COLO668 (cell line): ENCODE results near the gene MAML3.
A peak's percentile ranks its signal among the peaks of the same experiment; 100 is the strongest.

ENCODE experiments used
- DNase-seq: peaks from one replicate; lab custom pipeline; 2025; ENCODE audit not compliant: unreplicated experiment; lab: John Stamatoyannopoulos, UW

Gene MAML3

DNA sequence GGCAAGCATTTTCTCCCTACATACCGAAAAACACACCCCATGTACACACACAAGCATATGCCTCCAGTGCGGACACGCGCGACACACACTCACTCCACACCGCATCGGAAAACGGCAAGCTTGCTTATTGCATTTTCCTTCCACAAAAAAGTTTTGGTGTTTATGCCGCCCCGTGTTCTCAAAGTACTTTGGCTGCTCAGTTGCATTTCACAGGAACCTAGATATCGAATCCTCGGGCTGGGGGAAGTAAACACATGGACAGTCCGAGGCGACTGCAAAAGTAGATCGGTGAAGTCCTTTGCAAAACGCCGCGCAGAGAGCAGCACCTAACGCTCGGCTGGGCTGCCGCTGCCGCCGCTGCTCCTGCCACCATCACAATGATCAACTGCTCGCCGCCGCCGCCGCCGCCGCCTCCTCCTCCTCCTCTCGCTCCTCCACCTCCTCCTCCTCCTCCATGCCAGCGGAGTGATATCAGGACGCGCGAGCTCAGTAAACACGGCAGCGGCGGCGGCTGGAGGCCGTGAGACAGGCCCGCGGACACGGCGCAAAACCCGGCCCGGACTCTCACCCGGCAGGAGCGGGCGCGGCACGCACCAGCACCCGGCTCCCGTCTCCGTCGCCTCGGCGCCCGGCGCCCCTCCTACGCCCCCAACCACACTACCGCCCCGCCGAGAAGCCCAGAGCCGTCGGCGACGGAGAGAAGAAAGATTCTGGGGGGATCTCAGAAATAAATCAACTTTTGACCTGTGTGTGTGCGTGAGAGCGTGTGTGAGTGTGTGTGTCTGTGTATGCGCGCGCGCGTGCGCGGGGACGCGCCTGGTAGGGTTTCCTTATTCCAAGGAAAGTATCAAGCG lies at the start of gene MAML3:
TSS of gene MAML3 (minus strand) at position 467 of the 854 bp plus-strand sequence. CDS start 857 bp downstream, outside the sequence.
- DNase-seq = peak; percentile 98

DNA sequence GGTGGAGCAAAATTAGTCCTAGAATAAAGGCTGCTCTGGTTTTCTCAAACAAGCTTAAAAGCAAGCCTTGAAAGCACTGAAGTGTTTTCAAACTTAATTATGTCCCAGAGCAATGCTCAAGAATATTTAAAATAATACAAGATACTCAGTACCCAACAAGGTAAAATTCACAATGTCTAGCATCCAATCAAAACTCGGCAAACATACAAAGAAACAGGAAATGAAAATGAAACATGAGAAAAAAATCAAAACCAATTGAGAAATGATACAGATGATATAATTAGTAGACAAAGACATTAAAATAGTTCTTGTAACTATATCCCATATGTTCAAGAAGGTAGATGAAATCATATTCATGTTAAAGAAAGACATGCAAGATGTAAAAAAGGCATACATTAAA lies 45.0 kb upstream of the MAML3 start:
- DNase-seq = no peak

DNA sequence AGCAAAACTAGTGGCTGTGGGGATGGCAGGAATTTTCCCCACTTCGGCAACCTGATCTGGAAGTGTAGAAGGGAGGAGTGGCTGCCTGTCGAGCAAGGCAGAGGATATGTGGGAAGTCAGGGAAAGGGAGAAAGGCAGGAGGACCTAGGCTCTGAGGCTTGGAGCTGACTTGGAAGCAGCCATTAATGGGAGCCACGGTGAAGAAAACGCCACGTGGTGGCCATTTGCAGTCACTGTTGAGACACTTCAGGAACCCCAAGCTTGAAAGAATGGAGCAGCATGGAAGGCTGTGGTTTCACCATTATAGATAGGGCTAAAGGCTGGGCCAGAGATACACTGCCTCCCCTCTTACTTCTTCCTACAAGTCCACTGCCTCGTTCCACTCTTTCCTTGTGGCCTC lies 41.8 kb upstream of the MAML3 start:
- no peak for DNase-seq

DNA sequence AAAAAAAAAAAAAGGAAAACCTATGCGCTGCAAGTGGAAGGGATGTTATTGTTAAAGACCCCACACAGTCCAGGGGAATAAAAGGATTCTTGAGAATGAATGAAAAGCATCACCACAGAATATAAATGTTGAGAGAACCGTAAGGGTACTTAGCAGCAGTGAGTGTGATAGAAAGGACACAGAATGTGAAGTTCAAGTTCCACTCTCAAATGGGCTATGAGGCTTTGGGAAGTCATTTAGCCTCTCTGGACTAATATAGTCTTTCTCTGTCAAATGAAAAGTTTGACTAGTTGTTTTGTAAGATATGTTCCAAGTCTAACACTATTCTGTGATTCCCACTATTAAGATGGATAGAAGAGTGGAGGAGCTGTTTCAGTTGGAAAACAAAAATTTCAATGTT lies 35.8 kb upstream of the MAML3 start:
- DNase-seq = no peak

DNA sequence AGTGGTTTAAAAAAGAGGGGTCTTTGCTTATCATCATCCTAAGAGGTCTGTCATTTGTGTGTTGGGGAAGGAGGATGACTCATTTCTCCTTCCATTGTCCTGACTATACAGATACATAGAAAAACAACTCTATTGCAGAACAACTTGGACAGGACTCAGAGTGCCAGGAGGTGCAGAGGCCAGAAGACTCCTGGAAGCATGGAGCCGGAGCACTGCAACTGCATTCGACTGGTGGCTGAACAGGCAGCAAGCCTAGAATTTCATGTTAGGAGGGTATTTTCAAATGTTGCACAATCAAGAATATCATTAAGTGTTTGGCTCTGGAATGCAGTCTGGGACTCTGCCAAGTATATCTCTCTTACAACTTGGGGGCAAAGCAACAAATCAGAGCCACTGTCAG lies 35.0 kb upstream of the MAML3 start:
- no peak for DNase-seq

DNA sequence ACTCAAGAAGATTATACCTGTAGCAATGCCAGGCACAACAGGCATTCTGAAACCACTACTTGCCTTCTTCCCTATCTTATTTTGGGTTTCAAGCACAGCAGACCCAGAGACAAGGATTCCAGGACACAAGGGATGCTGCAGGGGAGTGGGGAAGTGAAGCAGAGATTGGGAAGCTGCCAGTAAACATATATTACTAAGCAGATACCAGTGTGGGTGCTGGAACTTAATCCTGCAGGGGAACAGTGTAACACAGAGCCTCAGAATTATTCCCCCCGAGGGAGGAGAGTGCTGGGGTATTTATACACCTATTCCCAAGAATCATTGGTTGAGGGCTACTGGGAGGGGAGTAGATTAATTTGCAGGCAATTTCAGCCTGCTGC lies 33.3 kb upstream of the MAML3 start:
- DNase-seq = no peak

DNA sequence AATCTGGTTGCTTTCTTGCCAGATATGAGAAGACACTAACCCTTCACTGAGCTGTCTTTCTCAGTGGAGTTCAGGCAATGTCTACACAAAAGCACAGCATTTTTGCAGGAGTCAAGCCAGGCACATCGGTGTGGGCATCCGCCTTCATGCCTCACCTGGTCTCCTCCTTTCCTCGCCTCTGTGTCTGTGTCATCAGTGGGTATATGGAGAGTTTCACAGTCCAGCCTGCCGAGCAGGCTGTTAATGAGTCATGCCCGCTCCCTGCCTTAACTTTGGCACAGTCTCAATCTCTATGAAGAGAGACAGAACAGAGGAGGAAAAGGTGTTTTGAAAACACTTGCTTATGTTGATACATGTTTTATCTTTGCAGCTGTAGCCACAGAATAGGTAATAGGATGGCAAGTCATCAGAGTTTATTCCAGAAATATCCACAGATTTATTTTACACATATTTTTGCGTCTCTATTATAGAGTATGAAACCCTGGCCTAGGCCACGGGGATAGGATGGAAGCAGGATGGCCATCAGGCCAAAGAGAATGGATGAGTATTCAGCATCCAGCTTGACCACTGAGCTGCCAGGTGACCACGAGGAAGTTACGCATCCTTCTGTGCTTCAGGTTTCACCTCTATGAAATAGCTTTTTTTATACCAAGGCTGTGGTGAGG lies 32.8 kb upstream of the MAML3 start:
- DNase-seq = no peak

DNA sequence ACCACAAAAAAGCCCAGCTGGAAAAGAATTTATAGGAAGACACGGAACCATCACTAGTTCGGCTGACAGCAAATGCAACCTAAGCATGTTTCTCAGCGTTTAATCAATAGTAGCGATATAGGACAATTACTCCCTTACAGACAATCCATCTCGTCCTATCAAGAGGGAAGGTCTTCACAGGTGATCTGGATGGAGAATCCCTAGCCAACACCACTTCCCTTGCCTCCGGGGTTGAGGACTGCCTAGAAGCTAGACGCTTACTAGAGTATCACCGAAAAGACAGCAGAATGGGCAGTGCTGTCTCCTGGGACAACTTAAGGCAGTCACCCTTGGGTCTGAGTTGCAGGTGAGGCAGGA lies 32.1 kb upstream of the MAML3 start:
- no peak for DNase-seq

DNA sequence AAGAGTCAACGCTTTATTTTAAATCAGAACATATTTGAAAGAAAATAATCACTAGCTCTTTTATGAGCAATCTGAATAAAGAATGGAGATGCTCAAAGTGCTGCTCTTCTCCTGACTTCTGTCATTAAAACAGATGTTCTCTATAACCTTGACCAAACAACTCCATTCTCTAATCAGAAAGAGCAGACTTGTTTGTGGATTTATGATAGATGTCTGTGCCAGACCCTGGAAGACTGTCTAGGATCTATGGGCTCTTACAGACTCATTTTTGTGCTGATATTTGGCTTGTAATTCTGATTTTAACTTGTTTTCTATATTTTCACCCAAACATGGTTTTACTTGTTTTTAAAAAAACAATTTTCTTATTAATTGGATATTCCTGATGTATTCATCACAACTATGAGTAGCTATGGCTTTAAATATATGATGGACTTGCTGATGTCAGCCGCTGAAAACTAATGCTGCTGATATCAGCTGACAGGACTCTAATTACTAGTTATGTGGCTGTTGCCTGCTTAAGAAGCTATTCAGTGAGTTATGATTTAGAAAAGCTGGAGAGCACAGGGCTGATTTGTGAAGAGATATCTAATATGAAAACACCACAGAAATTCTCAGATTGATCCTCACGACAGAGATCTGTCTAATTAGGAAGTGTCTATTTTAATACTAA lies 31.6 kb upstream of the MAML3 start:
- DNase-seq = no peak

DNA sequence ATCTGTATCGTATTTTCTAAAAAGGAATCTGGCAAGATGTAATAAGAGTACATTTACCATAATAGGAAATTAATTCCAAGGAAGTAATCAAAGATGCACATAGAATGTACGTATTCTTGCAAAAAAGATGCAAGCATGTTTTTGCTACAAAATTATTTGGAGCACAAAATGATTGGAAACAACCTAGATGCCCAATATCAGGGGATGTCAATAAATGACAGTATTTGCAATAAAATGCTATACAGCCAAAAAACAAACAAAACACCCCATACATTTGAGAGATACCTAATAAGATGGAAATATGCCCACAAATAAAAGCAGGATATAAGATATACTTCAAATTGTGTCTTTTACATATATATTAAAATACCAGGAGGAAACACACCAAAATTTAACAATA lies 29.3 kb upstream of the MAML3 start:
- no peak for DNase-seq

DNA sequence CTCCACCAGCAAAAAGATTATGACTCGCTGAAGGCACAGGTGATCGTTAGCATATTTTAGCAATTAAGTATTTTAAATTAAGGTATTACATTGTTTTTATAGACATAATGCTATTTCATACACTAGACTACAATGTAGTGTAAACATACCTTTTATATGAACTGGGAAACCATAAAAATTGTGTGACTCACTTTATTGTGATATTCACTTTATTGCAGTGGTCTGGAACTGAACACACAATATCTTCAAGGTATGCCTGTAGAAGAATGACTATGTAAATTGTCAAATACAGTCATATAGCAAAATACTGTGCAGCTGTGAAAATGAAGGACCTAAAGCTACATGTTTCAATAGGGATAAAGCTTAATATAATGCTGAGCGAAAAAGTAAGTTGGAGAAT lies 26.6 kb upstream of the MAML3 start:
- DNase-seq = no peak

DNA sequence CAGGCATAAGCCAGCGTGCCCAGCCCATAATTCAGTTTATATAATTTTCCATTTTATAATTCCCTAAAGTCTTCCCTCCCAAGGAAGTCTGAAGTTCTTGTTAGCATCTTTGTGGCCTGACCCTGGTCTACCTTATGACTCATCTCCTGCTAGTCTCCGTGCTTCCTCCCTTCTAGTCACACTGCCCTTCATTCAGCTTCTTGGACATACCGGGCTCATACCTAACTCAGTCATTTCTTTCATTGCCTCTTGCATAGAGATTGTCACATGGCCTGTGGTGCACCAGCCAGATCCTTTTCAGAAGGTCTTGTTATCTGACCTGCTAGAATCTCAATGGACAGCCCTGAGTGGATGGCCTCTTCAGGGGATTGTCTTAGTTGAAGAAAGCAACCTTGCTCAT lies 22.8 kb upstream of the MAML3 start:
- DNase-seq = no peak

DNA sequence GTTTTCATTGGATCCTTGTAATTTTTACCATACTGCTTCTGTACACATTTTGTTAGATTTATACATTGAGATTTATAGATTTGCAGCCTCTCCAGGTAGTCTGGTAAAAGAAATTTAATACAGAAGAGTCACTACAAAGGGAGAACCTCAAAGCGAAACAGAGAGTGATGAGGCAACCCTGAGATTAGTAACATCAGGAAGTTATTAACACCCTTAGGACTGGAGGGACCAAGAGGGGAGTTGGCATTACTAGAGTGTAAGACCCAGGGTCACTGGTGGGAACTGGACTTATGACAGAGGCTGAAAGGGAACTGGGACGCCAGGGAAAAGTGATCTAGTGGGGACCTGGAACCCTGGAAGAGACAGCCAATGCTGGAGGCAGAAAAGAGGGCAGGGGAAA lies 20.6 kb upstream of the MAML3 start:
- no peak for DNase-seq

DNA sequence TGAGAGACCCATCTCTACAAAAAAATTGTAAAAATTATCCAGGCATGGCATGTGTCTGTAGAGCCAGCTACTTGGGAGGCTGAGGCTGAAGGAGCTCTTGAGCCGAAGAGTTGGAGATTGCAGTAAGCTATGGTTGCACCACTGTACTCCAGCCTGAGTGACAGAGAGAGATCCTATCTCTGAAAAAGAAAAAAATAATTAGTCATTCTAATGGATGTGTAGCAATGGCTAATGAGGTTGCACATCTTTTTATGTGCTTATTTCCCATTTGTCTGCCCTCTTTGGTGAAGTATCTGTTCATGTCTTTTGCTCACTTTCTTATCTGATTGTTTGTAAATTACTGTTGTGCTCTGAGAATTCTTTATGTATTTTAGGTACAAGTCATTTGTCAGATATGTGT lies 19.0 kb upstream of the MAML3 start:
- no peak for DNase-seq

DNA sequence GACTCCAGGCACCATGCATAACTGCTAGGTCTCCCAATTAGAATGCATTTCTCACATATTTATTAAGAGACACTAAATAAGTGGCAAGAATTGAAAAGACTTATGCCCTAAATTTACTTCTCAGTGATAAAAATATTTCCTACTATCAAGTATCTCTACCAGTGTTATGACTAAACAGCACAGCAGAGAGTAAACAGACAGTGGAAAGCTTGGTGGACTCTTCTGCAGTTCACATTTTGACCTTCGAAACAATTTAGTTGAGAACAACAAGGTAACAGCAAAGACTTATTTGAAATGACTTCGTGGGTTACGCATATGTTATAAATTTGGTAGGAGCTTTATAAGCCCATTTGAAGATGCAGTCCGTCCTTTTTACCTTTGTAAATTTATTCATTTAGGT lies 16.3 kb upstream of the MAML3 start:
- no peak for DNase-seq

DNA sequence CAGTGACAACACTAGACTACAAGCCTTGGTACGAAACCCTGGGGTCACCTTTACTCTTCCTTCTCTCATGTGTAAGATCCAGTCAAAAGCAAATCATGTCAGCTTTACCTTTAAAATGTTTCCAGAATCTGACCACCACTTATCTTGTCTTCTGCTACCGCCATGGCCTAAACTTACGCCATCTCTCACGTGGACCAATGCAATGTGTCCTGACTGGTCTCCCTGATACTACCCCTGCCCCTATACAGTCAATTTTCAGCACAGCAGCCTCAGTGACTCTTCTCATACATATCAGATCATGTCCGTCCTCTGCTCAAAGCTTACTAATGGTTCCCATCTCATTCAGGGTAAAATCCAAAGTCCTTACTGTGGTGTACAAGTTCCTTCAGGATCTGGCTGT lies 15.0 kb upstream of the MAML3 start:
- no peak for DNase-seq

DNA sequence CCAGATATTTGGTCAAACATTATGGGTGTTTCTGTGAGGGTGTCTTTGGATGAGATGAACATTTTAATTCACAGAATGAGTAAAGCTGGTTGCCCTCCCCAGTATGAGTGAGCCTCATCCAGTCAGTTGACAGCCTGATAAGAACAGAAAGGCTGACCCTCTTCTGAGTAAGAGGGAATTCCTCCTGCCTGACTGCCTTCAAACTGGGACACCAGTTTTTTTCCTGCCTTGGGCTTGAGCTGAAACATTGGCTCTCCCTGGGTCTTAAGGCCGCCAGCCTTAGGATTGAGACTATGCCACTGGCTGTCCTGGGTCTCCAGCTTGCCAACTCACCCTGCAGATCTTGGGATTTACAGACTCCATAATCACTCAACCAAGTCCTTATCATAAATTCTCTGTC lies 14.5 kb upstream of the MAML3 start:
- DNase-seq = no peak

DNA sequence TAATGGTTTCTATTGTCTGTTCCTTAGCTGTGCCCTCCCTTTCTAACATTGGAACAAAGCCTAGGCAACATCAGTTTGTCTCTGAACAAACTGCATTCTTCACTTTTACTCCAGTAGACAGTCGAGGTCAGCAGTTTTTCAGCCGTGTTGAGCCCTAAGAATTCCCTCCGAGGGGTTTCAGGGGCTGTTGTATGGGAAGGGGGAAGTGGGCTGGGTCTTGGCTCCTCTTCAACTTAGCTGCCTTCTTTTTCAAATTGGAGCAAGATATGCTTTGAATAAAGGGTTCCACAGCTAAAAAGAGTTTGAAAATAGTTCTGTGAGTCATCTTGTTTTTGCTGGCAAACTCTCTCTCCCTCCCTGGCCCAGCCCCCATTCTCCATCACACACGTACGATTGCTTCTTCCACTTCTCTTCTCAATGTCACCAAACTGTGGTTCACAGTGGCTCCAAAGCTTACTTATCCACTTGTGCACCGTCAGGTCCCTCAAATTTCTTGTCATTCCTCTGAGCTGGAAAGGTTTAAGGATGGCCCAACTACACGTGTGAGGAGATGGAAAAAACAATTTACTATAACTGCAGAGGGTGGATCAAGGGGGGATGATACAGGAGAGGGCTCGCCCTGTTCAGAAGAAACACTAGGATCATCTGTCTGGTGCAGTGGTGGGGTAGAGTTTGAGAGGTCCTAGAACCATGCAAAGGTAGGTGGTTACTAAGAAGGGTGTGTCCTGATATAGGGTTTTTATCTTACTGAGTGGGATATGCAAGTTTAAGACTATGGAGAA lies 9.2 kb upstream of the MAML3 start:
- no peak for DNase-seq

DNA sequence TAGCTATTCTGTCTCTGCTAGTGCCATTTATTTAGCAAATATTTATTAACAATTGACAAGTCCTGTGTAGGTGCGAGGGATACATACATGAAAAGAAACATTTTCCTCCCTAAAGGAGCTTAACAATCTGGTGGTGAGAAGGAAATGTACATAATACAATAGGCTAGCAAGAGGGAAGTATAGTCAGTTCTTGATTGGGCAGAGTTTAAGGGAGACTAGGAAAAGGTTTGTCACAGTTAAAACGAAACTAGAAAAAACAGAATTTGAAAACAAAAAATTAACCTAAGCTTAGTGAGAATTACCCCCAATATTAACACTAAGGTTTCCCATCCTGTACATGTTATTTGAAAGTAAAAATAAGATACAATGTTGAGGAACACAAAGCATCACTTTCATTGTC lies 8.6 kb upstream of the MAML3 start:
- no peak for DNase-seq

DNA sequence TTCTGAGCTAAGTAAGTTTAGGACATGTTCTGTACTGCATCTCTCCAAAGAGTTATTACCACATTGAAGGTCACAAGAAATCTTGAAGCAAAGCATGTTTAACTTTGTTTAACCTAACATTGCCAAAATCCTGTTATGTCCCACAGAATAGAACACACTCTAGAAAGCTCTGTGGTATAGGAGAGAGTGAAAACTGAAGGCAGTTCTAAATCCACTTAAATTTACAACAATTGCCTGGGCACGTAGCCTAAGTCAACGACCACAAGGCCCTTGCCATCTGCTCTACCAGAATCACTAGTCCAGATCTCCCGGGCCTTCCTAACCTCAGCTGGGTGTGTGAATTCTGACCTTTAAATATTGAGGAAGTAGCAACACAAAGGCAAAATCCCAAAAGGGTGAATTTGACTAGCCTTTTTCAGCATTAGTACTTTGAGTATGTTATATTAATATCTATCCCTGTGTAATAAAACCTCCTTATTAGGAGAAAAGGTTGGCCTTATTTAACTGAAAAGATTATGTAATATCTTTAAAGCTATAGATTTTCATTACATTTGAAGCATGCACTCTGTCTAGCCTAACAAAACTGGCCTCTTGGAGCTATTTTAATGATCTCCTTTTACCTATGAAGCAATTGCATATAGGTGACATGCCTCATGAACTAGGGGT lies 4.5 kb upstream of the MAML3 start:
- peak; percentile 21 for DNase-seq

DNA sequence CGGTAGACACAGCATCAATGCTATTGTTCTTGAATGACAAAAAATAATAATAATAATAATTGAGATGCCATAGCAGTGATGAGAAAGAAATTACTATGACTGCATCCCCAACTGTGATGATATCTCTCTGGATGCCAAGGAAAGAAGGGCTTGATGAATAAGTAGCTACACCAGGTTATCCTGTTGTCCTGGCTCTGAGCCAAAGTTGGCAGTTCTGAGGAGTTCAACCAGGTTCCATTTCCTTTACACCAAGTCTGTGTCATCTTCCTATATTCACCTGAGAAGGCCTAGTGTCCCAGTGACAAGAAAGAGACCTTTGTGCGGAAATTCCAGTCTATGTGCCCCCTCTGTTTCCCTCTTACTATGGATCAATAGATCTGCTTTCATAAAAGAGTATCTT lies 3.4 kb upstream of the MAML3 start:
- DNase-seq = no peak
